K562 (cell line): ENCODE results near the gene GOLGA2. TPM values are rescaled to one million over a fixed set of nuclear protein-coding genes. Genes with fewer than 3 reads are reported as not detected.

Experiments used
- ATF1 ChIP-seq, 2 experiments: fragments of 450-650 bp in 1 of 2; IDR thresholded peaks; 2 replicates each; pipeline ENCODE4 v1.6.1; 2016; ENCODE audit warnings: missing compliant biosample characterization in 1 of 2, missing genetic modification characterization in 1 of 2
- BDP1 ChIP-seq: IDR thresholded peaks from 3 replicates; pipeline ENCODE4 v1.6.1; 2011; ENCODE audit not compliant: insufficient read length, insufficient read depth
- CREB1 ChIP-seq, 2 experiments: sonication (generic) in 1 of 2; formaldehyde crosslinking in 1 of 2; IDR thresholded peaks; 2 replicates each; pipeline versions ENCODE4 v1.6.1 to v1.8.0; 2012 to 2022; ENCODE audit warnings: inconsistent platforms in 1 of 2, mild to moderate bottlenecking in 1 of 2, missing genetic modification reagents in 1 of 2, moderate library complexity in 1 of 2
- EP400 ChIP-seq: fragments of 450-650 bp; IDR thresholded peaks from 2 replicates; pipeline ENCODE4 v1.6.1; 2017; ENCODE audit warnings: antibody characterized with exemption, mild to moderate bottlenecking, moderate library complexity
- MAFK ChIP-seq: IDR thresholded peaks from 2 replicates; pipeline ENCODE4 v1.6.1; 2011; ENCODE audit warnings: low read length, improper control_type of control experiment
- NR4A1 ChIP-seq, 2 experiments: fragments of 250-450 bp in 1 of 2; fragments of 450-650 bp in 1 of 2; sonication (Bioruptor Pico) in 1 of 2; IDR thresholded peaks; 2 replicates each; pipeline versions ENCODE4 v1.4.0 to v1.6.1; 2016 to 2020; ENCODE audit warnings: mild to moderate bottlenecking in 2 of 2, missing compliant biosample characterization in 1 of 2, missing genetic modification characterization in 1 of 2, moderate library complexity in 1 of 2
- RFX5 ChIP-seq: IDR thresholded peaks from 2 replicates; pipeline ENCODE4 v1.6.1; 2011; ENCODE audit warnings: low read depth, mild to moderate bottlenecking, improper control_type of control experiment, low read length
- RHOXF2B ChIP-seq: fragments of 250-450 bp; sonication (Bioruptor Pico); conservative IDR thresholded peaks from 2 replicates; pipeline ENCODE4 v1.5.1; 2021
- TGIF2 ChIP-seq: sonication (generic); formaldehyde crosslinking; IDR thresholded peaks from 2 replicates; pipeline ENCODE4 v1.8.1; 2022; ENCODE audit warnings: mild to moderate bottlenecking, missing genetic modification reagents, moderate library complexity
- ZNF217 ChIP-seq: sonication (generic); formaldehyde crosslinking; IDR thresholded peaks from 2 replicates; pipeline ENCODE4 v1.8.0; 2022; ENCODE audit warnings: mild to moderate bottlenecking, missing genetic modification reagents
- ZNF444 ChIP-seq: fragments of 250-450 bp; sonication (Bioruptor Pico); IDR thresholded peaks from 2 replicates; pipeline ENCODE4 v1.4.0; 2020; ENCODE audit warnings: mild to moderate bottlenecking, moderate library complexity
- ZNF707 ChIP-seq: fragments of 250-450 bp; sonication (Bioruptor Pico); conservative IDR thresholded peaks from 2 replicates; pipeline ENCODE4 v1.8.0; 2022; ENCODE audit warnings: inconsistent platforms, mild to moderate bottlenecking, moderate library complexity
- ZNF76 ChIP-seq: fragments of 250-450 bp; sonication (Bioruptor Pico); IDR thresholded peaks from 2 replicates; pipeline ENCODE4 v1.4.0; 2020; ENCODE audit warnings: mild to moderate bottlenecking, moderate library complexity, borderline replicate concordance
- ZNF785 ChIP-seq: fragments of 250-450 bp; sonication (Bioruptor Pico); IDR thresholded peaks from 2 replicates; pipeline ENCODE4 v1.4.0; 2020; ENCODE audit warnings: mild to moderate bottlenecking
- polyA plus RNA-seq, 8 experiments: library from polyadenylated mRNA; depleted of rRNA in 4 of 8; stranded (reverse) in 5 of 8; unstranded in 3 of 8; fragments of >200 nt; fragmentation: Nextera tagmentation in 2 of 8; fragmentation: Illumina TruSeq in 1 of 8; extraction: Ambion mirVana in 2 of 8; extraction: Trizol in 1 of 8; gene quantifications; 2 replicates each; pipeline versions ENCODE4 v1.2.1 to v1.2.3, GENCODE V29; 2011 to 2014; ENCODE audit warnings: inconsistent platforms in 1 of 8, missing spikeins in 1 of 8
- total RNA-seq, 7 experiments: library from RNA; depleted of rRNA in 6 of 7; stranded (reverse); fragments of >200 nt in 6 of 7; fragmentation: Illumina TruSeq in 2 of 7; extraction: Trizol in 2 of 7; gene quantifications; 2 replicates each; pipeline versions ENCODE4 v1.2.1 to v1.2.3, GENCODE V29; 2011 to 2021; ENCODE audit warnings: low replicate concordance in 1 of 7
- TF ChIP-seq, protein P1 (sequence below), 2 experiments: fragments of 450-650 bp in 1 of 2; sonication (generic) in 1 of 2; formaldehyde crosslinking; conservative IDR thresholded peaks; 2 replicates each; pipeline versions ENCODE4 v1.4.0 to v1.8.1; 2020 to 2022; ENCODE audit warnings: mild to moderate bottlenecking in 1 of 2, missing genetic modification reagents in 1 of 2
- TF ChIP-seq, protein P2 (sequence below): fragments of 250-450 bp; sonication (Bioruptor Pico); IDR thresholded peaks from 2 replicates; pipeline ENCODE4 v1.8.0; 2021; ENCODE audit warnings: moderate library complexity, mild to moderate bottlenecking, inconsistent platforms
- TF ChIP-seq, protein P3 (sequence below): fragments of 450-650 bp; IDR thresholded peaks from one replicate; pipeline ENCODE4 v1.6.1; 2018; ENCODE audit warnings: mild to moderate bottlenecking, moderate library complexity; ENCODE audit not compliant: partially characterized antibody
- TF ChIP-seq, protein P4 (sequence below), 2 experiments: IDR thresholded peaks; 2 replicates each; pipeline ENCODE4 v1.6.1; 2011; ENCODE audit warnings: borderline replicate concordance in 1 of 2, control low read depth in 1 of 2, low read depth in 1 of 2, low read length in 1 of 2, mild to moderate bottlenecking in 1 of 2, mixed read lengths in 1 of 2, moderate library complexity in 1 of 2; ENCODE audit not compliant: insufficient read depth in 1 of 2, insufficient read length in 1 of 2, poor library complexity in 1 of 2, severe bottlenecking in 1 of 2; ENCODE audit errors: extremely low read depth in 1 of 2
- TF ChIP-seq, protein P5 (sequence below): fragments of 450-650 bp; formaldehyde crosslinking; IDR thresholded peaks from 2 replicates; pipeline ENCODE4 v1.4.0; 2020; ENCODE audit warnings: mild to moderate bottlenecking, moderate library complexity

The GOLGA2 gene
- total and polyA plus RNA-seq, 9 of the 15 experiments (the other 6 are each of a cell fraction or from before 2014, with no cell fraction given), result 15.7 to 138 (median 76.0) TPM

DNA sequence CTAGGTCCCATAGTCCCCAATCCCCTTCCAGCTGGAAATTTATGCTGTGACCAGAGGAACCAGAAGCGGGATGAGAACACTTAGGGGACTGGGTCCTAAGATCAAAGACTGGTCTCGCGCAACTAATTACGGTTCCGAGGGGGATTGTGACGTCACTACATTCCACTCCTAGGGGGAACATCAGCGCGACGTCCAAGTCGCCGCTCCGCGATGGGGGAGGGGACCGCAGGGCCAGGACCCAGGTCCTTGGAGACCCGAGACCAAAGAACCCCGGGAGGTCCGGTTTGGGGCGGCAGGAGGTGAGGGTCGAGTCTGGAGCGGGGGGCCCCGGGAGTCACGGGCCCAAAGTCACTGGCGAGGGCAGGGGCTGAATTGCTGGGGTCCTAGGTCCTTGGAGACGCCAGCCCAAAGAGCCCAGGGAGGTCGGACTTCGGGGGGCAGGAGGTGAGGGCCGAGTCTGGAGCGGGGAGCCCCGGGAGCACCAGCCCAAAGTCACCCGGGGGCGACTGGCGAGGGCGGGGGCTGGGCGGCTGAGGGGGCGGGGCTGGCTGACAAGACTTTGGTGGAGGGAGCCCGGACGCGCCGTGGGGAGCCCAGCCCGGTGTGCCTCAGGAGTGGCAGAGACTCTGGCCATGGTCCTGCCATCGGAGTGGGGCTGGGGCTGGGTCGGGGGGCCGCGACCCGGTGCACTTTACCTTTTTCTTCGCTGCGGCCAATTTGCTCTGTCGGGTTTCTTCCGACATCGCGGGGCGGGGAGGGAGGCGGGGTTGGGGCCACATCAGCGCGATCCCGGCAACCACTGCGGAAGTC lies at the start of gene GOLGA2 (continued):
- TF ChIP-seq ZNF444 (CRISPR knock-in tag), result 0 out of 2 replicates have a peak, but pooled peaks have one; percentile 28
- TF ChIP-seq NR4A1 (CRISPR knock-in tag; IDR thresholded peaks at IDR 0.05), result peak; percentile 77; the same call in 1 of the 2 replicates
- TF ChIP-seq NR4A1 (tag; IDR thresholded peaks at IDR 0.05), result peak; percentile 69; the same call in 1 of the 2 replicates
- no peak for TF ChIP-seq CREB1 (IDR thresholded peaks at IDR 0.05)
- TF ChIP-seq CREB1 (CRISPR knock-in tag; IDR thresholded peaks at IDR 0.05), result no peak
- peak; percentile 64 for TF ChIP-seq RHOXF2B (CRISPR knock-in tag)
- TF ChIP-seq, protein P1, sequence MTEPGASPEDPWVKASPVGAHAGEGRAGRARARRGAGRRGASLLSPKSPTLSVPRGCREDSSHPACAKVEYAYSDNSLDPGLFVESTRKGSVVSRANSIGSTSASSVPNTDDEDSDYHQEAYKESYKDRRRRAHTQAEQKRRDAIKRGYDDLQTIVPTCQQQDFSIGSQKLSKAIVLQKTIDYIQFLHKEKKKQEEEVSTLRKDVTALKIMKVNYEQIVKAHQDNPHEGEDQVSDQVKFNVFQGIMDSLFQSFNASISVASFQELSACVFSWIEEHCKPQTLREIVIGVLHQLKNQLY (CRISPR knock-in tag; conservative IDR thresholded peaks at IDR 0.05), result peak; percentile 47 to 85; a peak in 2 of 4 replicates
- TF ChIP-seq, protein P2, sequence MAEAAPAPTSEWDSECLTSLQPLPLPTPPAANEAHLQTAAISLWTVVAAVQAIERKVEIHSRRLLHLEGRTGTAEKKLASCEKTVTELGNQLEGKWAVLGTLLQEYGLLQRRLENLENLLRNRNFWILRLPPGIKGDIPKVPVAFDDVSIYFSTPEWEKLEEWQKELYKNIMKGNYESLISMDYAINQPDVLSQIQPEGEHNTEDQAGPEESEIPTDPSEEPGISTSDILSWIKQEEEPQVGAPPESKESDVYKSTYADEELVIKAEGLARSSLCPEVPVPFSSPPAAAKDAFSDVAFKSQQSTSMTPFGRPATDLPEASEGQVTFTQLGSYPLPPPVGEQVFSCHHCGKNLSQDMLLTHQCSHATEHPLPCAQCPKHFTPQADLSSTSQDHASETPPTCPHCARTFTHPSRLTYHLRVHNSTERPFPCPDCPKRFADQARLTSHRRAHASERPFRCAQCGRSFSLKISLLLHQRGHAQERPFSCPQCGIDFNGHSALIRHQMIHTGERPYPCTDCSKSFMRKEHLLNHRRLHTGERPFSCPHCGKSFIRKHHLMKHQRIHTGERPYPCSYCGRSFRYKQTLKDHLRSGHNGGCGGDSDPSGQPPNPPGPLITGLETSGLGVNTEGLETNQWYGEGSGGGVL (CRISPR knock-in tag), result no peak
- TF ChIP-seq BDP1, result no peak
- TF ChIP-seq, protein P3, sequence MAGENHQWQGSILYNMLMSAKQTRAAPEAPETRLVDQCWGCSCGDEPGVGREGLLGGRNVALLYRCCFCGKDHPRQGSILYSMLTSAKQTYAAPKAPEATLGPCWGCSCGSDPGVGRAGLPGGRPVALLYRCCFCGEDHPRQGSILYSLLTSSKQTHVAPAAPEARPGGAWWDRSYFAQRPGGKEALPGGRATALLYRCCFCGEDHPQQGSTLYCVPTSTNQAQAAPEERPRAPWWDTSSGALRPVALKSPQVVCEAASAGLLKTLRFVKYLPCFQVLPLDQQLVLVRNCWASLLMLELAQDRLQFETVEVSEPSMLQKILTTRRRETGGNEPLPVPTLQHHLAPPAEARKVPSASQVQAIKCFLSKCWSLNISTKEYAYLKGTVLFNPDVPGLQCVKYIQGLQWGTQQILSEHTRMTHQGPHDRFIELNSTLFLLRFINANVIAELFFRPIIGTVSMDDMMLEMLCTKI, result no peak
- no peak for TF ChIP-seq ZNF217
- no peak for TF ChIP-seq EP400
- 0 out of 2 replicates have a peak, but pooled peaks have one; percentile 40 for TF ChIP-seq ZNF76 (CRISPR knock-in tag)
- TF ChIP-seq MAFK, result 0 out of 2 replicates have a peak, but pooled peaks have one; percentile 1
- peak; percentile 60; the same call in 1 of the 2 replicates for TF ChIP-seq RFX5
- TF ChIP-seq TGIF2, result no peak
- TF ChIP-seq, protein P4, sequence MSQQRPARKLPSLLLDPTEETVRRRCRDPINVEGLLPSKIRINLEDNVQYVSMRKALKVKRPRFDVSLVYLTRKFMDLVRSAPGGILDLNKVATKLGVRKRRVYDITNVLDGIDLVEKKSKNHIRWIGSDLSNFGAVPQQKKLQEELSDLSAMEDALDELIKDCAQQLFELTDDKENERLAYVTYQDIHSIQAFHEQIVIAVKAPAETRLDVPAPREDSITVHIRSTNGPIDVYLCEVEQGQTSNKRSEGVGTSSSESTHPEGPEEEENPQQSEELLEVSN (IDR thresholded peaks at IDR 0.05; ENCODE audit: borderline replicate concordance in 1 of 2, extremely low read depth in 1 of 2, insufficient read depth in 1 of 2, insufficient read length in 1 of 2, low read depth in 1 of 2, low read length in 1 of 2, poor library complexity in 1 of 2, severe bottlenecking in 1 of 2), result peak in 1 of 2 experiments; percentile 30
- no peak for TF ChIP-seq ATF1 (CRISPR knock-in tag; IDR thresholded peaks at IDR 0.05)
- peak; percentile 99 for TF ChIP-seq ATF1 (tag; IDR thresholded peaks at IDR 0.05)
- no peak for TF ChIP-seq ZNF785
- TF ChIP-seq, protein P5, sequence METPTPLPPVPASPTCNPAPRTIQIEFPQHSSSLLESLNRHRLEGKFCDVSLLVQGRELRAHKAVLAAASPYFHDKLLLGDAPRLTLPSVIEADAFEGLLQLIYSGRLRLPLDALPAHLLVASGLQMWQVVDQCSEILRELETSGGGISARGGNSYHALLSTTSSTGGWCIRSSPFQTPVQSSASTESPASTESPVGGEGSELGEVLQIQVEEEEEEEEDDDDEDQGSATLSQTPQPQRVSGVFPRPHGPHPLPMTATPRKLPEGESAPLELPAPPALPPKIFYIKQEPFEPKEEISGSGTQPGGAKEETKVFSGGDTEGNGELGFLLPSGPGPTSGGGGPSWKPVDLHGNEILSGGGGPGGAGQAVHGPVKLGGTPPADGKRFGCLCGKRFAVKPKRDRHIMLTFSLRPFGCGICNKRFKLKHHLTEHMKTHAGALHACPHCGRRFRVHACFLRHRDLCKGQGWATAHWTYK (CRISPR knock-in tag), result peak; percentile 55; the same call in 1 of the 2 replicates
- 0 out of 2 replicates have a peak, but pooled peaks have one; percentile 41 for TF ChIP-seq ZNF707 (CRISPR knock-in tag)
